Neural progenitor cell (in vitro differentiated cells): Measurements from ENCODE around the gene CCDC112.
A peak's percentile ranks its signal among the peaks of the same experiment; 100 is the strongest.

ENCODE experiments used
- EZH2 ChIP-seq: fragments of 200-600 bp; sonication (generic); IDR thresholded peaks from 2 replicates; pipeline ENCODE4 v1.6.1; 2017; ENCODE audit warnings: antibody characterized with exemption, mild to moderate bottlenecking, moderate library complexity
- EZH2phosphoT487 ChIP-seq: fragments of 200-600 bp; sonication (generic); IDR thresholded peaks from 2 replicates; pipeline ENCODE4 v1.6.1; 2017; ENCODE audit warnings: antibody characterized with exemption
- TF ChIP-seq, protein P1 (sequence below): fragments of 200-600 bp; sonication (generic); IDR thresholded peaks from 2 replicates; pipeline ENCODE4 v1.5.1; 2017; ENCODE audit warnings: antibody characterized with exemption, mild to moderate bottlenecking

DNA sequence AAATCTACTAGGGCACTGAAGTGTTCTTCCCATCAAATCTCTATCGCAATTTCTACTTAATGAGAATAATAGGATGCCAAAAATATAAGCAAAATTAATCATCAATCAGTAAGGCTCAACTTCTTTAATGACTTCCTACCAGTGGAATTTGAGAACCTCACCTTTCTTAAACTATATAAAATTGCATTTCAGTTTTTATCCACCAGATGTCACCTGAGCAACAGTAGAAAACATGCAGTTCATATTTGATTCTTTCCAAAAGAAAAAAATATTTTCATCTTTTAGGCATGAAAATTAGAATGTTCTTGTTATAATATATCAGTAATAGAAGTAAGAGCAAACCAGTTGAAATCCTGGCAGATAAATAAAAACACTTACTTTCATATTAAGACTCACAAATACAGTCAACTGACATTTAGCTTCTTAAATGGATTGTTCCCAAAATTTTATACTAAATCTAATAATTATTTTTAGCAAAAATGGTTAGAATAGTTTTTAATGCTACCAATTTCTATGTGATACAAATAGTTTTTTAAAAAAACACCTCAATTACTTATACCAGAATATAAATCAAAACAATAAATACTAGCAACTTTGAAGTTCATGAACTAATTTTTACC is 13.4 kb upstream of the CCDC112 start:
- TF ChIP-seq, protein P1, sequence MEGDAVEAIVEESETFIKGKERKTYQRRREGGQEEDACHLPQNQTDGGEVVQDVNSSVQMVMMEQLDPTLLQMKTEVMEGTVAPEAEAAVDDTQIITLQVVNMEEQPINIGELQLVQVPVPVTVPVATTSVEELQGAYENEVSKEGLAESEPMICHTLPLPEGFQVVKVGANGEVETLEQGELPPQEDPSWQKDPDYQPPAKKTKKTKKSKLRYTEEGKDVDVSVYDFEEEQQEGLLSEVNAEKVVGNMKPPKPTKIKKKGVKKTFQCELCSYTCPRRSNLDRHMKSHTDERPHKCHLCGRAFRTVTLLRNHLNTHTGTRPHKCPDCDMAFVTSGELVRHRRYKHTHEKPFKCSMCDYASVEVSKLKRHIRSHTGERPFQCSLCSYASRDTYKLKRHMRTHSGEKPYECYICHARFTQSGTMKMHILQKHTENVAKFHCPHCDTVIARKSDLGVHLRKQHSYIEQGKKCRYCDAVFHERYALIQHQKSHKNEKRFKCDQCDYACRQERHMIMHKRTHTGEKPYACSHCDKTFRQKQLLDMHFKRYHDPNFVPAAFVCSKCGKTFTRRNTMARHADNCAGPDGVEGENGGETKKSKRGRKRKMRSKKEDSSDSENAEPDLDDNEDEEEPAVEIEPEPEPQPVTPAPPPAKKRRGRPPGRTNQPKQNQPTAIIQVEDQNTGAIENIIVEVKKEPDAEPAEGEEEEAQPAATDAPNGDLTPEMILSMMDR: peak; percentile 74
- TF ChIP-seq EZH2 (no peak), EZH2phosphoT487 (no peak)
